Esophagus muscularis mucosa (tissue), 4 donors: ENCODE results near the gene RHBDF2. TPM values are rescaled to one million over a fixed set of nuclear protein-coding genes. Genes with fewer than 3 reads are reported as not detected.
"Not testable (repeated sequence)": the region's sequence is repeated elsewhere in the genome, so short reads cannot be mapped to it uniquely, and the experiment has no call there.

Experiments used
- DNase-seq: peaks from one replicate; pipeline ENCODE4 v3.0.0-alpha.2; 2017; ENCODE audit errors: extremely low spot score
- H3K27ac ChIP-seq, 4 donors: fragments of 200-600 bp; sonication (generic); replicated peaks in 1 of 4; 1 replicate in 3 of 4; 2 replicates in 1 of 4; pipeline ENCODE4 v1.5.1; 2016 to 2019; ENCODE audit warnings: mild to moderate bottlenecking in 1 of 4
- H3K27me3 ChIP-seq, 4 donors: fragments of 200-600 bp; sonication (generic); one replicate each; pipeline versions ENCODE4 v1.5.1 to v1.6.0; 2016 to 2019
- H3K36me3 ChIP-seq, 4 donors: fragments of 200-600 bp; sonication (generic); one replicate each; pipeline ENCODE4 v1.5.1; 2016 to 2019
- H3K4me1 ChIP-seq, 4 donors: fragments of 200-600 bp; sonication (generic); one replicate each; pipeline ENCODE4 v1.5.1; 2016 to 2019
- H3K4me3 ChIP-seq, 4 donors: fragments of 200-600 bp; sonication (generic); 1 replicate in 2 of 4; 2 replicates in 2 of 4; pipeline ENCODE4 v1.5.1; 2016 to 2019; ENCODE audit warnings: mild to moderate bottlenecking in 4 of 4, moderate library complexity in 1 of 4
- H3K9me3 ChIP-seq, 4 donors: fragments of 200-600 bp; sonication (generic); 1 replicate in 3 of 4; 2 replicates in 1 of 4; pipeline ENCODE4 v1.5.1; 2016 to 2019
- EP300 ChIP-seq: sonication (generic); formaldehyde crosslinking; IDR thresholded peaks from one replicate; pipeline ENCODE4 v1.6.1; 2017; ENCODE audit warnings: antibody characterized with exemption
- POLR2A ChIP-seq: fragments of 450-650 bp; IDR thresholded peaks from one replicate; pipeline ENCODE4 v1.6.1; 2017; ENCODE audit warnings: antibody characterized with exemption, moderate library complexity, mild to moderate bottlenecking, low read depth
- POLR2AphosphoS5 ChIP-seq, 2 donors: sonication (generic); formaldehyde crosslinking; IDR thresholded peaks; one replicate each; pipeline ENCODE4 v1.6.1; 2017; ENCODE audit warnings: antibody characterized with exemption in 2 of 2
- WGBS: methylation state at CpG from one replicate; pipeline ENCODE4 v1.1.5; 2018; 5-methylcytosine and 5-hydroxymethylcytosine counted together
- intact Hi-C: fragments of 100-400 bp; cut with DNase I; formaldehyde crosslinking; loops from one replicate; pipeline ENCODE4 v1.15.1; 2023
- total RNA-seq, 4 donors: library from RNA; depleted of rRNA; stranded (reverse); fragments of >200 nt; gene quantifications; one replicate each; pipeline versions ENCODE4 v1.1.0 to v1.2.1, GENCODE V29; 2016
- TF ChIP-seq, protein P1 (sequence below), 3 experiments: fragments of 200-600 bp in 2 of 3; fragments of 450-650 bp in 1 of 3; sonication (generic) in 2 of 3; IDR thresholded peaks; one replicate each; pipeline ENCODE4 v1.5.1; 2017 to 2019; ENCODE audit warnings: antibody characterized with exemption in 3 of 3, mild to moderate bottlenecking in 2 of 3, moderate library complexity in 1 of 3

Gene RHBDF2
- total RNA-seq, 4 donors from 2014 or later: 12.9 to 22.5 (median 15.4) TPM

GRCh38 chr17:76512366-76513305 is 11.4 kb upstream of the RHBDF2 start:
- TF ChIP-seq POLR2AphosphoS5 (IDR thresholded peaks at IDR 0.05) (no peak), EP300 (no peak), POLR2A (no peak)
- TF ChIP-seq, protein P1, sequence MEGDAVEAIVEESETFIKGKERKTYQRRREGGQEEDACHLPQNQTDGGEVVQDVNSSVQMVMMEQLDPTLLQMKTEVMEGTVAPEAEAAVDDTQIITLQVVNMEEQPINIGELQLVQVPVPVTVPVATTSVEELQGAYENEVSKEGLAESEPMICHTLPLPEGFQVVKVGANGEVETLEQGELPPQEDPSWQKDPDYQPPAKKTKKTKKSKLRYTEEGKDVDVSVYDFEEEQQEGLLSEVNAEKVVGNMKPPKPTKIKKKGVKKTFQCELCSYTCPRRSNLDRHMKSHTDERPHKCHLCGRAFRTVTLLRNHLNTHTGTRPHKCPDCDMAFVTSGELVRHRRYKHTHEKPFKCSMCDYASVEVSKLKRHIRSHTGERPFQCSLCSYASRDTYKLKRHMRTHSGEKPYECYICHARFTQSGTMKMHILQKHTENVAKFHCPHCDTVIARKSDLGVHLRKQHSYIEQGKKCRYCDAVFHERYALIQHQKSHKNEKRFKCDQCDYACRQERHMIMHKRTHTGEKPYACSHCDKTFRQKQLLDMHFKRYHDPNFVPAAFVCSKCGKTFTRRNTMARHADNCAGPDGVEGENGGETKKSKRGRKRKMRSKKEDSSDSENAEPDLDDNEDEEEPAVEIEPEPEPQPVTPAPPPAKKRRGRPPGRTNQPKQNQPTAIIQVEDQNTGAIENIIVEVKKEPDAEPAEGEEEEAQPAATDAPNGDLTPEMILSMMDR (IDR thresholded peaks at IDR 0.05): no peak
- H3K9me3 ChIP-seq: no peaks in the 10 kb centered on the region
- H3K27me3 ChIP-seq: peaks cover 0 to 5% (median 0%) of the 10 kb centered on the region in 4 donors
- H3K36me3 ChIP-seq: no peaks in the 10 kb centered on the region
- 88% methylated on average over 21 of the region's 22 CpGs for WGBS
- no peak overlapping the region for H3K27ac ChIP-seq
- H3K4me1 ChIP-seq: peaks cover 11 to 19% (median 13%) of the 10 kb centered on the region in 4 donors
- intact Hi-C loops: no loop called here
- no peak overlapping the region for H3K4me3 ChIP-seq
- no peak for DNase-seq

DNA sequence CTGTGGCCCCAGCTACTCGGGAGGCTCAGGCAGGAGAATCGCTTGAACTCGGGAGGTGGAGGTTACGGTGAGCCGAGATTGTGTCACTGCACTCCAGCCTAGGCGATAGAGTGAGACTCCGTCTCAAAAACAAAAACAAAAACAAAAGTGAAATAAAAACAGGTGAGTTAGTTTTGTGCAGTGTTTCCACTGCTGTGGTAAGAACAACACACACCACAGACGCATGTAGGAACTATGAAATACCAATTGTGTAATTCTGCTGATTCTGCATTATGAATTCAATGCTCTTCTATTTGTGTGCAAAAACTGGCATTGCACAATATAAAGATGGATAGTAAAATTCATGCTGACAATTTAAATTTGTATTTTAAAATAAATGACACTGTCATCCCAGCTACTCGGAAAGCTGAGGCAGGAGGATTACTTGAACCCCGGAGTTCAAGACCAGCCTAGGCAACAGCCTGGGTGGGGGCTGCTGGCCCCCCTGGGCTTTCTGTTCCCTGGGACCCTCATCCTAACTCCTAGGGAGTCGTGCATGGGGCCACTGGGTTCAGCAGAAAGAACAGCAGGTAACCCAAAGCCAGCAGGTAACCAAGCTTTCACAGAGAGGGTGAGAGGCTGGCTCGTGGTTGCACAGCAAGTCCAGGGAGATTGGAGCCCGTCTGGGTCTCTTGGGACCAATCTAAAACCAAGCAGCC is 10.6 kb upstream of the RHBDF2 start:
- Histone ChIP-seq H3K9me3 (no peaks in the 10 kb centered on the region), H3K27ac (no peak overlapping the region), H3K4me1 (peaks cover 11 to 19% (median 13%) of the 10 kb centered on the region in 4 donors), H3K27me3 (peaks cover 0 to 13% (median 0%) of the 10 kb centered on the region in 4 donors), H3K4me3 (no peak overlapping the region), H3K36me3 (no peaks in the 10 kb centered on the region)
- WGBS: 85% methylated on average over 12 of the region's 13 CpGs
- TF ChIP-seq, protein P1 (IDR thresholded peaks at IDR 0.05): no peak
- no peak for TF ChIP-seq POLR2AphosphoS5 (IDR thresholded peaks at IDR 0.05)
- intact Hi-C loops: no loop called here
- DNase-seq: no peak

- 36% methylated on average over 9 of the region's 9 CpGs for WGBS
- intact Hi-C loops: no loop called here
- H3K27me3 ChIP-seq: peaks cover 0 to 17% (median 0%) of the 10 kb centered on the region in 4 donors
These were observed 9.6 kb upstream of the RHBDF2 start for GRCh38 chr17:76510831-76511244.

GRCh38 chr17:76508472-76509063 is 7.3 kb upstream of the RHBDF2 start:
- not testable (repeated sequence) for H3K9me3 ChIP-seq, H3K36me3 ChIP-seq, H3K27ac ChIP-seq, DNase-seq, H3K4me3 ChIP-seq
- peaks cover 0 to 20% (median 0%) of the 10 kb centered on the region in 4 donors for H3K27me3 ChIP-seq
- WGBS: 51% methylated on average over 14 of the region's 14 CpGs
- H3K4me1 ChIP-seq: peaks cover 6 to 17% (median 8%) of the 10 kb centered on the region in 4 donors
- intact Hi-C loops: loop anchor here (10.0 kb wide), 1 partner anchor 204 kb away; the partner anchor contains the start of gene QRICH2

More at GRCh38 chr17:76510831-76511244, 9.6 kb upstream of the RHBDF2 start:
- no peak for DNase-seq
- H3K4me3 ChIP-seq: no peak overlapping the region
- TF ChIP-seq POLR2AphosphoS5 (IDR thresholded peaks at IDR 0.05) (no peak), POLR2A (no peak), EP300 (no peak)
- TF ChIP-seq, protein P1 (IDR thresholded peaks at IDR 0.05): no peak
- no peaks in the 10 kb centered on the region for H3K36me3 ChIP-seq
- H3K4me1 ChIP-seq: peaks cover 9 to 26% (median 17%) of the 10 kb centered on the region in 4 donors
- no peaks in the 10 kb centered on the region for H3K9me3 ChIP-seq
- H3K27ac ChIP-seq: no peak overlapping the region
